Keratinocyte (primary cell): ENCODE results near the gene MSRB2.

Source experiments
- EZH2 ChIP-seq: IDR thresholded peaks from one replicate; pipeline ENCODE4 v1.6.1; 2012; ENCODE audit warnings: inconsistent platforms, mild to moderate bottlenecking, low read length, moderate library complexity
- TF ChIP-seq, protein P1 (sequence below), 3 experiments: IDR thresholded peaks in 1 of 3; conservative IDR thresholded peaks in 1 of 3; optimal IDR thresholded peaks in 1 of 3; 2 replicates in 2 of 3; 3 replicates in 1 of 3; pipeline versions ENCODE3 to v1.5.1; 2011; ENCODE audit warnings: low read length in 3 of 3, mild to moderate bottlenecking in 3 of 3, moderate library complexity in 2 of 3, control low read depth in 1 of 3, inconsistent platforms in 1 of 3; ENCODE audit not compliant: insufficient read depth in 2 of 3; ENCODE audit errors: extremely low read depth in 1 of 3

GRCh38 chr10:23150610-23151009 is 55.2 kb downstream of the MSRB2 start:
- TF ChIP-seq, protein P1, sequence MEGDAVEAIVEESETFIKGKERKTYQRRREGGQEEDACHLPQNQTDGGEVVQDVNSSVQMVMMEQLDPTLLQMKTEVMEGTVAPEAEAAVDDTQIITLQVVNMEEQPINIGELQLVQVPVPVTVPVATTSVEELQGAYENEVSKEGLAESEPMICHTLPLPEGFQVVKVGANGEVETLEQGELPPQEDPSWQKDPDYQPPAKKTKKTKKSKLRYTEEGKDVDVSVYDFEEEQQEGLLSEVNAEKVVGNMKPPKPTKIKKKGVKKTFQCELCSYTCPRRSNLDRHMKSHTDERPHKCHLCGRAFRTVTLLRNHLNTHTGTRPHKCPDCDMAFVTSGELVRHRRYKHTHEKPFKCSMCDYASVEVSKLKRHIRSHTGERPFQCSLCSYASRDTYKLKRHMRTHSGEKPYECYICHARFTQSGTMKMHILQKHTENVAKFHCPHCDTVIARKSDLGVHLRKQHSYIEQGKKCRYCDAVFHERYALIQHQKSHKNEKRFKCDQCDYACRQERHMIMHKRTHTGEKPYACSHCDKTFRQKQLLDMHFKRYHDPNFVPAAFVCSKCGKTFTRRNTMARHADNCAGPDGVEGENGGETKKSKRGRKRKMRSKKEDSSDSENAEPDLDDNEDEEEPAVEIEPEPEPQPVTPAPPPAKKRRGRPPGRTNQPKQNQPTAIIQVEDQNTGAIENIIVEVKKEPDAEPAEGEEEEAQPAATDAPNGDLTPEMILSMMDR (optimal IDR thresholded peaks at IDR 0.05 in 1 of 3, IDR thresholded peaks at IDR 0.05 in 1 of 3, conservative IDR thresholded peaks at IDR 0.05 in 1 of 3; ENCODE audit: extremely low read depth in 1 of 3, insufficient read depth in 2 of 3, low read length in 3 of 3): no peak
- TF ChIP-seq EZH2: no peak
